Stimulated activated CD4-positive, alpha-beta T cell treated with anti-CD3 and anti-CD28 coated beads, Interleukin-1b, Interleukin-23, amount 100 ng/mL, for 1 hour (primary cell): Measurements from ENCODE around the gene PAGE3.

Experiments
- DNase-seq, 2 donors: peaks; one replicate each; pipeline ENCODE4 v3.0.0-alpha.2; 2020; ENCODE audit warnings: low read depth in 2 of 2

The PAGE3 gene

GRCh38 chrX:55264816-55265215, at the start of gene PAGE3:
TSS of gene PAGE3 (minus strand) at chrX:55264916. CDS start at chrX:55263903, 1,013 bp downstream.
- no peak for DNase-seq

- DNase-seq, result no peak
Observed at GRCh38 chrX:55312655-55313054, 47.9 kb upstream of the PAGE3 start.

GRCh38 chrX:55290963-55291362, 26.2 kb upstream of the PAGE3 start:
- no peak for DNase-seq

- DNase-seq, result no peak
Observed at GRCh38 chrX:55279832-55280231, 15.1 kb upstream of the PAGE3 start.

GRCh38 chrX:55260806-55261205, 3.9 kb downstream of the PAGE3 start:
- DNase-seq, result no peak

- DNase-seq, result no peak
Observed at GRCh38 chrX:55253528-55253927, 11.2 kb downstream of the PAGE3 start.

GRCh38 chrX:55240788-55241340, 23.9 kb downstream of the PAGE3 start:
- no peak for DNase-seq

GRCh38 chrX:55220119-55220794, 44.5 kb downstream of the PAGE3 start, which contains the start of gene PAGE5:
TSS of gene PAGE5 (plus strand) at chrX:55220346. CDS start at chrX:55221383, 1,037 bp downstream.
- no peak for DNase-seq

- DNase-seq, result no peak
Observed at GRCh38 chrX:55213381-55213780, 51.3 kb downstream of the PAGE3 start.

- DNase-seq, result no peak
Observed at GRCh38 chrX:55210931-55211677, 53.6 kb downstream of the PAGE3 start.
